Neural cell (in vitro differentiated cells): ENCODE results near the gene THRAP3.

Experiments
- CTCF ChIP-seq: fragments of 450-650 bp; IDR thresholded peaks from 2 replicates; pipeline ENCODE4 v1.5.1; 2014; ENCODE audit warnings: antibody characterized with exemption, mild to moderate bottlenecking, moderate library complexity; ENCODE audit not compliant: poor library complexity, severe bottlenecking
- EP300 ChIP-seq: fragments of 450-650 bp; conservative IDR thresholded peaks from 2 replicates; pipeline ENCODE4 v1.6.1; 2014; ENCODE audit warnings: antibody characterized with exemption, mild to moderate bottlenecking, moderate library complexity; ENCODE audit not compliant: poor library complexity, severe bottlenecking
- EZH2 ChIP-seq: fragments of 200-600, 300-800 bp; shearing (Covaris generic), sonication (generic); IDR thresholded peaks from 2 replicates; pipeline ENCODE4 v1.6.1; 2014; ENCODE audit warnings: antibody characterized with exemption, low read length, borderline replicate concordance, mild to moderate bottlenecking; ENCODE audit not compliant: insufficient read depth, poor library complexity, severe bottlenecking
- MXI1 ChIP-seq: fragments of 450-650 bp; conservative IDR thresholded peaks from 2 replicates; pipeline ENCODE4 v1.6.1; 2014; ENCODE audit warnings: antibody characterized with exemption, mild to moderate bottlenecking; ENCODE audit not compliant: poor library complexity, severe bottlenecking
- POLR2AphosphoS5 ChIP-seq: IDR thresholded peaks from 2 replicates; pipeline ENCODE4 v1.6.1; 2012
- RAD21 ChIP-seq: fragments of 450-650 bp; conservative IDR thresholded peaks from 2 replicates; pipeline ENCODE4 v1.6.1; 2014; ENCODE audit warnings: antibody characterized with exemption, mild to moderate bottlenecking, moderate library complexity
- REST ChIP-seq: IDR thresholded peaks from 2 replicates; pipeline ENCODE4 v1.6.1; 2012; ENCODE audit warnings: borderline replicate concordance
- SMC3 ChIP-seq: fragments of 450-650 bp; conservative IDR thresholded peaks from 2 replicates; pipeline ENCODE4 v1.6.1; 2014; ENCODE audit warnings: antibody characterized with exemption, mild to moderate bottlenecking, moderate library complexity; ENCODE audit not compliant: poor library complexity
- TAF1 ChIP-seq: IDR thresholded peaks from 2 replicates; pipeline ENCODE4 v1.6.1; 2012; ENCODE audit warnings: low read depth

- TF ChIP-seq CTCF (no peak), REST (no peak), EZH2 (no peak), POLR2AphosphoS5 (no peak), TAF1 (no peak), SMC3 (no peak), EP300 (no peak), RAD21 (no peak), MXI1 (no peak)
These were observed 105.6 kb downstream of the THRAP3 start for GRCh38 chr1:36329817-36330216.
